CD1c-positive myeloid dendritic cell (primary cell): Measurements from ENCODE around the gene P3H3.
"Not testable (repeated sequence)": the region's sequence is repeated elsewhere in the genome, so short reads cannot be mapped to it uniquely, and the experiment has no call there.

ENCODE experiments used
- DNase-seq: peaks from one replicate; pipeline ENCODE4 v3.0.0-alpha.2; 2016; ENCODE audit errors: extremely low spot score

Gene P3H3

GRCh38 chr12:6866920-6867412 is 38.8 kb downstream of the P3H3 start:
- peak; percentile 83 for DNase-seq

GRCh38 chr12:6867413-6868210 is 39.4 kb downstream of the P3H3 start, which contains the start of gene TPI1:
Gene TPI1, plus strand, starts transcription at chr12:6867531. Its CDS starts 36 bp downstream, at chr12:6867567.
- DNase-seq, result peak; percentile 93

- no peak for DNase-seq
Observed at GRCh38 chr12:6868211-6869048, 40.2 kb downstream of the P3H3 start.

- peak; percentile 86 for DNase-seq
Observed at GRCh38 chr12:6869049-6870021, 41.1 kb downstream of the P3H3 start.

GRCh38 chr12:6870304-6870703 is 42.1 kb downstream of the P3H3 start:
- DNase-seq, result not testable (repeated sequence)

- DNase-seq, result no peak
Observed at GRCh38 chr12:6871052-6871957, 43.1 kb downstream of the P3H3 start.

- peak; percentile 85 for DNase-seq
Observed at GRCh38 chr12:6872073-6873048, 44.2 kb downstream of the P3H3 start.

- peak; percentile 99 for DNase-seq
Observed at GRCh38 chr12:6873094-6874014, 45.1 kb downstream of the P3H3 start, which contains the start of gene SPSB2. Gene SPSB2, minus strand, starts transcription at chr12:6873303. Its CDS starts 402 bp downstream, at chr12:6872901.

GRCh38 chr12:6874015-6874368 is 45.8 kb downstream of the P3H3 start:
- not testable (repeated sequence) for DNase-seq

GRCh38 chr12:6879824-6880223 is 51.6 kb downstream of the P3H3 start:
- DNase-seq, result not testable (repeated sequence)

GRCh38 chr12:6883252-6883651 is 55.0 kb downstream of the P3H3 start:
- no peak for DNase-seq

- DNase-seq, result no peak
Observed at GRCh38 chr12:6883683-6884082, 55.5 kb downstream of the P3H3 start.

GRCh38 chr12:6884539-6884938 is 56.3 kb downstream of the P3H3 start:
- DNase-seq, result no peak

- not testable (repeated sequence) for DNase-seq
Observed at GRCh38 chr12:6886206-6886999, 58.2 kb downstream of the P3H3 start.

- peak; percentile 81 for DNase-seq
Observed at GRCh38 chr12:6887460-6887859, 59.3 kb downstream of the P3H3 start.

GRCh38 chr12:6888360-6888759 is 60.2 kb downstream of the P3H3 start:
- no peak for DNase-seq

- DNase-seq, result not testable (repeated sequence)
Observed at GRCh38 chr12:6888794-6889193, 60.6 kb downstream of the P3H3 start.
